Activated CD8-positive, alpha-beta memory T cell treated with anti-CD3 and anti-CD28 coated beads for 24 hours (primary cell): ENCODE measurements around the gene MCTP1.

Experiments
- DNase-seq: peaks from one replicate; pipeline ENCODE4 v3.0.0-alpha.2; 2020

MCTP1 gene

GRCh38 chr5:95069021-95069420 is 215.9 kb downstream of the MCTP1 start:
- no peak for DNase-seq

- DNase-seq, result no peak
Measured at GRCh38 chr5:95068289-95068910, 216.5 kb downstream of the MCTP1 start.

- no peak for DNase-seq
Measured at GRCh38 chr5:95066048-95066447, 218.8 kb downstream of the MCTP1 start.

GRCh38 chr5:95063492-95063891 is 221.4 kb downstream of the MCTP1 start:
- no peak for DNase-seq

- no peak for DNase-seq
Measured at GRCh38 chr5:95060098-95060497, 224.8 kb downstream of the MCTP1 start.

GRCh38 chr5:95059636-95060035 is 225.3 kb downstream of the MCTP1 start:
- DNase-seq, result no peak

GRCh38 chr5:95057615-95058014 is 227.3 kb downstream of the MCTP1 start:
- DNase-seq, result no peak

- DNase-seq, result no peak
Measured at GRCh38 chr5:95053253-95053652, 231.6 kb downstream of the MCTP1 start.

GRCh38 chr5:95050708-95051107 is 234.2 kb downstream of the MCTP1 start:
- DNase-seq, result no peak

- no peak for DNase-seq
Measured at GRCh38 chr5:95048628-95049027, 236.3 kb downstream of the MCTP1 start.

- no peak for DNase-seq
Measured at GRCh38 chr5:95045181-95045965, 239.5 kb downstream of the MCTP1 start.

- DNase-seq, result no peak
Measured at GRCh38 chr5:95044096-95044495, 240.8 kb downstream of the MCTP1 start.

GRCh38 chr5:95043648-95044047 is 241.2 kb downstream of the MCTP1 start:
- DNase-seq, result no peak

GRCh38 chr5:95043234-95043633 is 241.7 kb downstream of the MCTP1 start:
- no peak for DNase-seq

GRCh38 chr5:95042037-95042436 is 242.9 kb downstream of the MCTP1 start:
- no peak for DNase-seq

GRCh38 chr5:95035891-95036685 is 248.8 kb downstream of the MCTP1 start:
- no peak for DNase-seq

- DNase-seq, result no peak
Measured at GRCh38 chr5:95032801-95033200, 252.1 kb downstream of the MCTP1 start.

- no peak for DNase-seq
Measured at GRCh38 chr5:95029569-95030366, 255.1 kb downstream of the MCTP1 start.

- DNase-seq, result no peak
Measured at GRCh38 chr5:95027775-95028174, 257.1 kb downstream of the MCTP1 start.

- DNase-seq, result no peak
Measured at GRCh38 chr5:95027151-95027721, 257.7 kb downstream of the MCTP1 start.

- no peak for DNase-seq
Measured at GRCh38 chr5:95026718-95027117, 258.2 kb downstream of the MCTP1 start.

- no peak for DNase-seq
Measured at GRCh38 chr5:95022967-95023695, 261.8 kb downstream of the MCTP1 start.
